PC-3 (cell line): ENCODE data around the gene SCYGR4.

Experiments used
- CTCF ChIP-seq: fragments of 300-600 bp; sonication (generic); conservative IDR thresholded peaks from 2 replicates; pipeline ENCODE4 v1.5.1; 2017; ENCODE audit warnings: antibody characterized with exemption, low read depth, mild to moderate bottlenecking, low read length
- EZH2 ChIP-seq: fragments of 300-600 bp; sonication (generic); IDR thresholded peaks from one replicate; pipeline ENCODE4 v1.6.1; 2017; ENCODE audit warnings: antibody characterized with exemption, mild to moderate bottlenecking, low read length; ENCODE audit not compliant: unreplicated experiment
- EZH2phosphoT487 ChIP-seq: fragments of 300-600 bp; sonication (generic); IDR thresholded peaks from 2 replicates; pipeline ENCODE4 v1.6.1; 2018; ENCODE audit warnings: mild to moderate bottlenecking, antibody characterized with exemption, low read length, borderline replicate concordance

GRCh38 chr2:227576110-227576509 is 41.2 kb upstream of the SCYGR4 start:
- no peak for TF ChIP-seq CTCF
- TF ChIP-seq EZH2phosphoT487 = no peak
- no peak for TF ChIP-seq EZH2
